K562 (cell line): ENCODE measurements around the gene CXCL1. TPM values are rescaled to one million over a fixed set of nuclear protein-coding genes. Genes with fewer than 3 reads are reported as not detected.

Source experiments
- BCOR ChIP-seq: fragments of 450-650 bp; IDR thresholded peaks from 2 replicates; pipeline ENCODE4 v1.6.1; 2016
- CBFA2T3 ChIP-seq: fragments of 450-650 bp; IDR thresholded peaks from 2 replicates; pipeline ENCODE4 v1.6.1; 2017
- E4F1 ChIP-seq: fragments of 250-450 bp; sonication (Bioruptor Pico); IDR thresholded peaks from 2 replicates; pipeline ENCODE4 v1.5.0; 2021; ENCODE audit warnings: mild to moderate bottlenecking, borderline replicate concordance
- JUND ChIP-seq, 2 experiments: IDR thresholded peaks; 2 replicates in 1 of 2; 3 replicates in 1 of 2; pipeline ENCODE4 v1.6.1; 2011; ENCODE audit warnings: borderline replicate concordance in 2 of 2, low read depth in 2 of 2, low read length in 2 of 2, improper control_type of control experiment in 1 of 2, missing biosample characterization in 1 of 2, missing genetic modification characterization in 1 of 2, missing genetic modification reagents in 1 of 2
- MTA1 ChIP-seq: fragments of 450-650 bp; IDR thresholded peaks from 2 replicates; pipeline ENCODE4 v1.6.1; 2017; ENCODE audit warnings: borderline replicate concordance
- NCOA2 ChIP-seq, 2 experiments: fragments of 450-650 bp; IDR thresholded peaks; 2 replicates each; pipeline ENCODE4 v1.6.1; 2018; ENCODE audit warnings: mild to moderate bottlenecking in 2 of 2, moderate library complexity in 1 of 2; ENCODE audit not compliant: partially characterized antibody in 2 of 2
- NFXL1 ChIP-seq: fragments of 450-650 bp; formaldehyde crosslinking; IDR thresholded peaks from 2 replicates; pipeline ENCODE4 v1.4.0; 2021; ENCODE audit warnings: mild to moderate bottlenecking
- REST ChIP-seq, 2 experiments: fragments of 450-650 bp; formaldehyde crosslinking in 1 of 2; IDR thresholded peaks; 2 replicates each; pipeline versions ENCODE4 v1.4.0 to v1.6.1; 2014 to 2020; ENCODE audit warnings: mild to moderate bottlenecking in 2 of 2, borderline replicate concordance in 1 of 2, low read depth in 1 of 2
- SMARCB1 ChIP-seq: IDR thresholded peaks from 2 replicates; pipeline ENCODE4 v1.6.1; 2011; ENCODE audit warnings: improper control_type of control experiment, low read depth; ENCODE audit not compliant: insufficient read length
- SRSF7 ChIP-seq: fragments of 200-400 bp; formaldehyde crosslinking; optimal IDR thresholded peaks from 2 replicates; pipeline ENCODE3; 2017; ENCODE audit warnings: mild to moderate bottlenecking, low read depth, low read length
- TAF7 ChIP-seq: fragments of 450-650 bp; IDR thresholded peaks from 2 replicates; pipeline ENCODE4 v1.6.1; 2016; ENCODE audit warnings: missing genetic modification characterization, missing compliant biosample characterization
- TRIM25 ChIP-seq: fragments of 450-650 bp; IDR thresholded peaks from 2 replicates; pipeline ENCODE4 v1.7.0; 2016; ENCODE audit warnings: borderline replicate concordance
- ZC3H4 ChIP-seq: sonication (generic); formaldehyde crosslinking; IDR thresholded peaks from 2 replicates; pipeline ENCODE4 v1.9.0; 2021; ENCODE audit warnings: missing genetic modification reagents, borderline replicate concordance
- ZNF431 ChIP-seq: sonication (generic); formaldehyde crosslinking; IDR thresholded peaks from 2 replicates; pipeline ENCODE4 v1.8.0; 2022; ENCODE audit warnings: mild to moderate bottlenecking, missing genetic modification reagents
- polyA plus RNA-seq, 8 experiments: library from polyadenylated mRNA; depleted of rRNA in 4 of 8; stranded (reverse) in 5 of 8; unstranded in 3 of 8; fragments of >200 nt; fragmentation: Nextera tagmentation in 2 of 8; fragmentation: Illumina TruSeq in 1 of 8; extraction: Ambion mirVana in 2 of 8; extraction: Trizol in 1 of 8; gene quantifications; 2 replicates each; pipeline versions ENCODE4 v1.2.1 to v1.2.3, GENCODE V29; 2011 to 2014; ENCODE audit warnings: inconsistent platforms in 1 of 8, missing spikeins in 1 of 8
- total RNA-seq, 7 experiments: library from RNA; depleted of rRNA in 6 of 7; stranded (reverse); fragments of >200 nt in 6 of 7; fragmentation: Illumina TruSeq in 2 of 7; extraction: Trizol in 2 of 7; gene quantifications; 2 replicates each; pipeline versions ENCODE4 v1.2.1 to v1.2.3, GENCODE V29; 2011 to 2021; ENCODE audit warnings: low replicate concordance in 1 of 7

Gene CXCL1
- total and polyA plus RNA-seq, 9 of the 15 experiments (the other 6 are each of a cell fraction or from before 2014, with no cell fraction given) = 0.07 to 2.2 (median 0.32) TPM; not detected in 3

GRCh38 chr4:73904491-73904890 is 35.3 kb downstream of the CXCL1 start (continued):
- TF ChIP-seq E4F1 (CRISPR knock-in tag) (no peak), NCOA2 (IDR thresholded peaks at IDR 0.05; ENCODE audit: partially characterized antibody in 2 of 2) (no peak), CBFA2T3 (peak; percentile 35; the same call in 1 of the 2 replicates), MTA1 (peak; percentile 29; the same call in 1 of the 2 replicates), ZC3H4 (no peak), SMARCB1 (no peak), TAF7 (no peak), NFXL1 (CRISPR knock-in tag) (no peak), ZNF431 (CRISPR knock-in tag) (no peak), SRSF7 (no peak), TRIM25 (no peak), JUND (IDR thresholded peaks at IDR 0.05; ENCODE audit: borderline replicate concordance, low read depth, low read length) (no peak), JUND (tag; IDR thresholded peaks at IDR 0.05; ENCODE audit: borderline replicate concordance, low read depth, low read length) (peak; percentile 22; the same call in 1 of the 3 replicates), BCOR (no peak), REST (IDR thresholded peaks at IDR 0.05; ENCODE audit: borderline replicate concordance) (no peak), REST (CRISPR knock-in tag; IDR thresholded peaks at IDR 0.05; ENCODE audit: low read depth) (no peak)
